ENCODE results near the gene MEGF6.

Gene MEGF6

DNA sequence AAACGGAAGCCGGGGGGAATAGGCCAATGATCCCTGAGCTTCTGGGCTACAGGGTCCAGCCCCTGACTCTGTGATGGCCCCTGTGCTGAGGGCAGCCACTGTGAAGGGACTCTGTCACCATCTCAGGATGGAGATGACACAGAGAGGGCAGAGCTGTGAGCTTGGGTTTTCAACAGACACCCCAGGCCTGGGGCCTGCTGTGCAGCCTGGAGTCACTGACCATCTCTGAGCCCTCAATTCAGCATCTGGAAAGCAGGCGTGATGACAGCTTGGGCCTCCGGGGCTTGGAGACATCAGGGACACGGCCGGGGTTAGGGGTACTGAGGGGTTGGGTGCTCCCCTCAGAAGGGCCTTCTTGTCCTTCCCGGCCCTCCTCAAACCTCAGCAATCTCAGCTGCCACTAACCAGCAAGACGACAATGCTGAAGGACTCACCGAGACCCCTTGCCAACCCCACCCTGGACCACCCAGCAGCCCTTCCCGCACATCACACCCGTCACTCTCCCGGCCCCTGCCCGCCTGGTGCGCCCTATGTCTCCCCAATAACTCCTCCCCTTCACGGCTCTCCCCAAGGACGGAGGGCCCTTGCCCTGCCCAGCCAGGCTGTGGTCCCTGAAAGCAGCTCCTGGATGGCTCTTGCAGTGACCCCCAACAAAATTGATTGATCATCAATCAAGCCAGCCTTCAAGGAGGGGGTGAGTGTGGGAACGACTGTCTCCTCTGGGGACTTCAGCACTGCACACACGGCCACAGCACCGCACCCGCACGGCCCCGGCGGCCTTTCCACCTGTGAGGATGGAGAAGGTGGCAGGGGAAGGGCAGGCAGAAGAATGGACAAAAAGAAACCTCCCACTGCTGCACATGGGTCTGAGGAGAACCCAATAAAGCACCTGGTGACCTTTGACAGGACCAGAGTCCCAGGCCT lies 4.3 kb downstream of the MEGF6 start:
- DNase-seq = no peak

DNA sequence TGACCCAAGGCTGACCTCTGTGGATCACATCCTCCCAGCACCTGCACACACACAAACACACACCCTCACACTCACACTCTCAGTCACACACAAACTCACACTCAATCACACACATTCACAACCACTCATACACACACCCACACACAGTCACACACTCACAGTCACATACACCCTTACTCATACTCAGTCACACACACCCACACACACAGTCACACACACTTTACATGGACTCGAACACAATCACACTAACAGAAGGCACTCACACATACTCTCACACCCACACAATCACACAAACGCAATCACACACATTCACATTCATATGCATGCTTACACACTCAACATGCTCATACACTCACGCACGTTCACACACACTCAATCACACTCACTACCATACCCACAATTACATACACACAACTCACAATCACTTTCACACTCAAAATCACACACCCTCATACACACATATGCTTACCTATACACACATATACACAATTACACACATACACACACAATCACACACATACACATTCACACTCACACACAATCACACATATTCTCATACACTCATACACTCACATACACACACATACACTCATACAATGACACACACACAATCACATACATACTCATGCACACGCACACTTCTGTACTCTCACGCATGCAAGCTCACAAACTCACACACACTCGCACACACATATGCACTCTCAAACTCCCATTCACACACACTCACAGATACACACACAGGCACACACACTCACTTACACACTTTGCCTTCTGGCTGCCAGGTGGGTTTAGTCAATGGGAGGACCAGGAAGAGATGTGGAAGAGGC lies 6.1 kb downstream of the MEGF6 start:
- DNase-seq = no peak

DNA sequence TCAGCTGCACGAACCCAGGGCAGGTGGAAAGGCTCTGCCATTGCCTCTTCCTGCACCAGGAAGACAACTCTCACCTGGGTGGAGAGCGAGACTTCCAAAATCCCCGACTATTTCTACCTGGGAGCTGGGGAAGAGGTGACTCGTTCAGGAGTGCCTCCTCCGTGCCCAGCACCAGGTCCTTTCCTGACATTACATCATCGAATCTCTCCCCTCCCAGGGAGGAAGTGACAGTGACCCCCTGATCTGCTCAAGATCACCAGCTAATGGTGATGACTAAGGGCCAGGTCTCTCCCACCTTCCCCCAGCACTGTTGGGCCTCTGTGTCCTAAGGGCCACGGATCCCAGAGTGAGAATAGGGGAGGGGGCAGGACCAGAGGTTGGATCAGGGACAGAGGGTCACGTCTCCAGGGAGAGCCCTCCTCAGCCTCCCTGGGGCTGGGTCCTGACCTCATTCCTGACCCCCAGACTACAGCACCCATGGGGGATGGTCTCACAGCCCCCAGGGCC lies 6.8 kb downstream of the MEGF6 start:
- no peak for DNase-seq

DNA sequence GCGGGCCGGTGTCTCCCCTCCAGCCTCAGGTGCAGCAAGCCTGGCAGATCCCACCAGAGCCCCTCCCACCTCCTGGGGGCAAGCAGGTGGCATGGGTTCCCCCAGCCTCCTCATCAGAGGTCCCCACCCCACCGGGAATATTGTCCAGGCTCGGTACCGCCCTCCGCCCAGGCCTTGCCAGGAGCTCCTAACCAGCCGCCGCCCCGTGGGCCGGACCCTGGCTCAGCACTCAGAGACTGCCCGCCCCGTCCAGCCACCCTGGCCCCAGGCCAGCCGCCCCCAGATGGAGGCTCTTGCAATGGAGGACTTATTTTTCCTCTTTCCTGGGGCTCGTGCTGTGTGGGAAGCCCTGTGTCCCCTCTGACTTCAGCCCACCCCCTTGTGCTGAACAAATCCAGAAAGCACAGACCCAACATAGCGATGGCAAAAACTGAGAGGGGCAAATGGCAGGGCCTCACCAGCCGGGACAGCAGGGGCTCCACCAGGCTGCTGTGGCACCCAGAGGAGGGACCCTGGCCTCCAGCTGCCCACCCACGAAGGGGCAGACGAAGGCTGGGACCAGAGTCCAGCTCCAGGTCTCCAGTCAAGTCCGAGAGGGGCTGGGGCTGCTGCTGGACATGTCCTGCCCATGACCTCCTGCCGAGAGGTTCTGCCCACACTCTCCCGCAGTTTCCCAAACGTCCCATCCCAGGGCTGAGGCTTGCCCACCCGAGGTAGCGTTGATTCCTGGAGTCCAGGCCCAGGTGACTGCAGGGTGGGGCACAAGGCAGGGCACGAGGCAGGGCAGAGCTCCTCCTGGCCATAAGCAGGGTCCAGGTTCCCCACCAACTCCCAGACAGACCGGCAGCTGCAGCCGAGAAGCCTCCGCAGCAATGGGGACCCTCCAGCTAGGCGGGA lies 7.5 kb downstream of the MEGF6 start:
- DNase-seq = no peak

DNA sequence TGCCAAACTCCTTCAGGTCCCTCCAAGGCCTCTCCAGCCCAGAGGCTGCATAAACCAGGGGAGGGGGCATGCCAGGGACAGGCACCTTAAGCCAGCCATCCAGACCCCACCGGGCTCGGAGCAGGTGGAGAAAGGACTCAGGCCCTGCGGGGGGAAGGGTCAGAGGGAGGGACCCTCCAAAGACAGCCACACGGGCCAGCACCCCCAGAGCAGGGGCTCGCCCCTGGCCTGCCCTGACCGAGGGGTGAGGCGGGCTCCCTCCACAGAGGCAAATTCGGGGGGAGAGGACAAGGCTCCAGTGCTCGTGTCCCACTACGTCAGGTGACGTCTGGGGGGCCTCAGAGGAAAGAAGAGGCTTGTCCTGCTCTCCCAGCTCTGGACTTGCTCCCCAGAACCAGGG lies 8.2 kb downstream of the MEGF6 start:
- DNase-seq = no peak

DNA sequence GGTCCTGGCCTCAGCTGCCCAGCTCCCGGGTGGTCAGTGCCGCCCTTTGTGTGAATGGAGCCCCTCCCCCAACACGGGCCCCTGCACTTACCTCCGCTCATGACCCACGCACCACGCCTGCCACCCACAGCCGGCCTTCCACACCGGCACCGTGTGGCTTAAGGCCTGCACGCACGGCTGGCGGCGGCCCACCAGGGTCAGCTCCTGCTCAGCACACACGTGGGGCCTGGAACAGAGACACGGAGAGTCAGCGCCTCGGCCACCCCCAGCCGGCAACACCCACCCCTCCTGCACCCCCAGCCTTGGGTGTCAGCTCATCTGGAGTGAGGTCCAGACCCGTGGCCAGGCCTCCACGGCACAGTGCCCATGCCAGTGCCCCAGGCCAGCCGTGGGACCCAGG lies 8.9 kb downstream of the MEGF6 start:
- DNase-seq = no peak

DNA sequence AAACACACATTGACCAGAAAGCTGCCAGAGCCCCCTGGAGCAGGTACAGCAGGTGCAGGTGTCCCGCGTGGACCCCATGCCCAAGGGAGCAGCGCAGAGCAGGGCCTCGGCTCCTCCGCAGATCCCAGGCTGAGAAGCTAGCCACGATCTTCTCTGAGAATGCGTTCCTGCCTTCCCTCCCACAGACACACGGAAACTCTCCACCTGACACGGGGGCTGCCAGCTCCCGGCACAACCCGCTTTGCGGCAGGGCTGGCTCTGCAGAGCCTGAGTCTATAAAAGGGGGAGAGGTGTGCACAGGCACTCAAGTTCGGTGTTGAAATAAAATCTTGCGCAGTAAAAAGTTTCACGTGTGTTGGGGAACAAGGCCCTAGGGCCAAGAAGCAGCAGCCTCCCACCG lies 9.6 kb downstream of the MEGF6 start:
- no peak for DNase-seq

DNA sequence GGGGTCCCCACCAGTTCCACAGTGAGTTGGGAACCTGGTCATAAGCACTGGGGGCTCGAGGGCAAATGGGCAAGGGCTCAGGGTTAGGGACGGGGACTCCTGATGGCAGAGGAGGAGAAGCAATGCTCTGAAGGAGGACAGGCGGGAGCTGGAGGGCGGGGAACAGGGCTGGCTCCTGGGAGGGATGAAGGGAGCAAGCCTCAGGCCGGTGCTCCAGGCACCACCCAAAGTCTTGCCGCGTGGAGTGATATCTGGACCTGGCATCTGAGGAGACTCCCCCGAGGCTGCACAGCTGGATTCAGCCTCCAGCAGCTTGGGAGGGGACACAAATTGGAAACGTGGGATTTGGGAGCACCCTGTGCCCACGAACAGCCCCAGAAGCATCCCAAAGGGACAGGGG lies 11.0 kb downstream of the MEGF6 start:
- DNase-seq = no peak

DNA sequence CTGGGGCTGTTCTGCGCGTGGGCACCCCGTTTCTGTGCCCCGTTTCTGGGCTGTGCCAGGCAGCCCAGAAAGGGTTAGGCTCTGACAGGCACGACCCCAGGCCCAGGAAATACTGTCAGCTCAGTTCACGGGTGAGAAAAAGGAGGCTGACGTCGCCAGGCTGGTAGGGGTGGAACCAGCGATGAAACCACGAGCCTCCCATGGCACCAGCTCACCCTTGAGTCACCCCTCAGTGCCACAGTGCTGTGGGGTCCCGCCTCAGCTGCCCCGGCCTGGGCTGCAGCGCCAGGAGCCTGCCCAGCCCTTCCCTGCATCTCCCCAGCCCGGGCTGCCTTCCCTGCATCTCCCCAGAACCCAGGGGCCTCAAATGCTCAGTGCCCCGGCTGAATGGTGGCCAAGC lies 11.5 kb downstream of the MEGF6 start:
- no peak for DNase-seq

DNA sequence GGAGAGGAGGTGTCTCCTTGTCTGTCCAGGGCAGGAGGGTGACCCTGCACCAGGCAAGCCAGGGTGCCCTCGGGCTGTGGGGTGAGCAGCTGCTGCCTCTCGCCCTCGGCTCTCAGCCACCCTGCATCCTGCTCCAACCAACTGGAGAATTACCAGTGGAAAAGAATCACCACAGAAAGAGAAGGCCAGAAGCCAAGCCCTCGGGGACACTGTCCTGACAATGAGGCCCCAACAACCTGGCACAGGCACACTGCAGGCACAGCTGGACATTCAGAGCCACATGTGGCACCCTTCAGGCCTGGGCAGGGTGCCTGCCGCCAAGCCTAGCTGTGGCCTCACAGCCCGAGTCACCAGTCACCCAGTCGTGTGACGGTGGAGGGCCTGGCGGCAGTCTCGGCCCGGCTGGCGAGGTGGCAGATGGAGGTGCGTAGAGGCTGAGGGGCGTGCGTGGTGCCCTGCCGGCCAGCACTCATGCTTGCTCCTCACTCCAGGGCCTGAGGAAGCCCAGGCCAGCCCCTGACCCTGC lies 12.0 kb downstream of the MEGF6 start:
- no peak for DNase-seq

DNA sequence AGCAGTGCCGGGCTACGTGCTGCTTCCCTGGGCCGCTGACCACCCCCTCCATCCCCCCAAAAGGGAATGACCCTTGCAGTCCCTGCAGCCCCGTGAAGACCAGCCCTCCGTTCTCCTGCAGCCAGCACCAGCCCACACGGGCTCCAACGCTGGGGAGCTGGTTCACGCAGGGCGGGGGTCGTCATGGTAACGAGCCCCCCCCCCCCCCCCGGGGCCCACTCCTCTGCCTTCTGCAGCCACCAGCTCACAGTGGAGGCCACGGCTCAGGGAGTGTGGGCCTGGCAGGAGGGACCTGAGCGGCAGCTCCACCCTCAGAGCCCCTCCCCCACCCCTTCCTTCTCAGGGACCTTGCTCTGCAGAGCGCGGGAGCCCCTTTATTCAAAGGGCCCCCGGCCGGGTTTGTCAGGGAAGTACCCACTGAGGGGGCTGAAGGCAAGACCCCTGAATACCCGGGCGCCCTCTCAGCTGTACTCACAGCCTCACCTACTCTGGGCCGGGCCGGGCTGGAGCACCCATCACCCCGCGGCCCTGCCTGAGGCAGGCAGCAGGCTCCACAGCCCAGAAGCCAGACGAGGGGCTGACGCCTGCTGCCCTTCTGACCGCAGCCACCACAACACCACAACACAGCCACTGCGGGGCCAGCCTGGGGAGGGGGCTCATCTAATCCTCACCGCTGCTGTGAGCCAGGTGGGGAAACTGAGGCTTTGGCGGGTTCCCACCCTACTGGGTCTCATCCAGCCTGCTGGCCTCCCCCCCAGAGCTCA lies 12.6 kb downstream of the MEGF6 start:
- DNase-seq = no peak

DNA sequence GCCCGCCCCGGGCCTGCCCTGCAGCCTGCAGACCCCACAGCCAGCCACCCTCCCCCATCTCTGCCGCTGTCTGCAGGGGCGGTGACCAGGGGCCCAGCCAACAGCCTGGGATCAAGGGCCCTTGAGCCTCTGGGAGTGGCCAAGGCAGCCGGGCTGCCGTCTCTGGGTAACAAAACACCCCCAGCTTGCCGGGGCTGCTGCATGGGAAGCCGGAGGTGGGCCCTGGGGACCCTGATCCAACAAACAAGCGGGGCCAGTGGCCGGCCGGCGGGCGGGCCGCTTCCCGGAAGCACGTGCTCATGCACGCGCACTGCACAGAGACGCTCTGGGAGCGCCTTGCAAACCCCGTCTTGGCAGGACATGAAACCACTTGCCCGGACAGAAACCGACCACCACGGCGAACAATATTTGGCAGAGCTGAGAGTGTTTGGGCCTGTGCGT lies 13.2 kb downstream of the MEGF6 start:
- DNase-seq = no peak

DNA sequence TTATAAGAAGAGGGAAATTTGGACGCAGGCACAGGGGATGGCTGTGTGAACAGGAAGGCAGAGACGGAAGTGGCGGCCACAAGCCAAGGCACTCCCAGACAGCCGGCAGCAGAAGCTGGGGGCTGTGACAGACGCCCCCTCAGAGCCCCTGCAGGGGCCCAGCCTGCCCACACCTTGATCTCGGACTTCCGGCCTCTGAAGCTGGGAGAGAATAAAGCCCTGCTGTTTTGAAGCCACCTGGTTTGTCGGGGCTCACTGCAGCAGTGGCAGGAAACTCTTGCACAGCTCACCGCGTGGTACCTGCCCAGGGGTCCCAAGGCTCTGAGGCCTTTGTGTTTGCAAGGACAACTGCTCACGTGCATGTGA lies 13.7 kb downstream of the MEGF6 start:
- DNase-seq = no peak

DNA sequence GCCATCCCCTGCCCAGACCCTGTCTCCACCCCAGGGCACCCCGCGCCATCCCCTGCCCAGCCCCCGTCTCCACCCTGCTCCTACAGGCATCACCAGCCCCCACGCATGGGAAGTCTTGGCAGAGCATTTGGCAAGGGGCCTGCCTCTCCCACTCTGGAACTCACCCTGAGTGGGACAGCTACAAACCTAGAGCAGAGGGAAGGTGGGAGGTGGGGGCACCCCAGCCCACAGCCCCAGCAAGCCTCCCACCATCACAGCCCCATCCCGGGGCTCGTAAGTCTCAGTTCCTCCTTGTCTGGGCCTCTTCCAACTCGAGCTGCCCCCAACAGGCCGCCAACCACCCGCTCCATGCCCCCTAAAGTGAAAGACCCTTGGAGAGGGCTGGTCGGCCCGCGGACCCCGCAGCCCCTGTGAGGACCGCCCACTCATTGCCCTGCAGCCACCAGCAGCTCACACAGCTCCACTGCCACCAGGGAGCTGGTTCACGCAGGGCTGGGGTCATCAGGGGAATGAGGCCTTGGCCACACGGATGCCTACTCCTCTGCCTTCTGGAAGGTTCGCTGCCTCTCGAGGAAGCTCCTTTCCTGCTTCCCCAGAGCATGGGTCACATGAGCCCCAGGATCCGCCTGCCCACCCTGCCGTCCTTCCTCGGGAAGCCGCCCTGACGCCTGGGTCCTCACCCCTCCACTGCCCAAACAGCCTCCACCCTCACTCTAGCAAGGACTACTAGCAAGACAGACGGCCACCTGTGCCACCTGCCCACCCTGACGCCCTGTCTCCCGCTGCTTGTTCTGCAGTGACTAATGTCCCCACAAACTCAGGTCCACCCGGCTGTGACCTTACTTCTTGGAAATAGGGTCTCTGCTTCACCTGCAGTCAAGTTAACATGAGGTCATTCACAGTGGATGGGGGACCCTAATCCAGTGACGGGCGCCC lies 14.4 kb downstream of the MEGF6 start:
- DNase-seq = no peak

DNA sequence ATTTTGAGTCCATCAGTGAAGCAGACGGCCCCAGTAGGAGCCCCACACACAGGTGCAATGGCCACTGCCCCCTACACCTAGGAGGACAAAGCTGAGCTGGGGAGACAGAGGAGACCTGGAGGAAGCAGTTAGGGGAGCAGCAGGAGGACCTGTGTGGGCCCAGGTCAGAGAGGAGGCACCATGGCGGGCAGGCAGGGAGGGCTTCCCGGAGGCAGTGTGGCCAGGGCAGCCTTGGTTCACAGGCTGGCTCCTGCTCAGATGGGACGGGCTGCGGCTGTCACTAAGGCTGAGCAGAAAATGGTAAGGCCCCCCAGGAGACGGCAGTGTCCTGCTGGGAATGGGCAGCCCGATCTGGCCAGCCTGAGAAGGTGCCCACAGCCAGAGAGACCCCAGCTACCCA lies 15.4 kb downstream of the MEGF6 start:
- DNase-seq = no peak

DNA sequence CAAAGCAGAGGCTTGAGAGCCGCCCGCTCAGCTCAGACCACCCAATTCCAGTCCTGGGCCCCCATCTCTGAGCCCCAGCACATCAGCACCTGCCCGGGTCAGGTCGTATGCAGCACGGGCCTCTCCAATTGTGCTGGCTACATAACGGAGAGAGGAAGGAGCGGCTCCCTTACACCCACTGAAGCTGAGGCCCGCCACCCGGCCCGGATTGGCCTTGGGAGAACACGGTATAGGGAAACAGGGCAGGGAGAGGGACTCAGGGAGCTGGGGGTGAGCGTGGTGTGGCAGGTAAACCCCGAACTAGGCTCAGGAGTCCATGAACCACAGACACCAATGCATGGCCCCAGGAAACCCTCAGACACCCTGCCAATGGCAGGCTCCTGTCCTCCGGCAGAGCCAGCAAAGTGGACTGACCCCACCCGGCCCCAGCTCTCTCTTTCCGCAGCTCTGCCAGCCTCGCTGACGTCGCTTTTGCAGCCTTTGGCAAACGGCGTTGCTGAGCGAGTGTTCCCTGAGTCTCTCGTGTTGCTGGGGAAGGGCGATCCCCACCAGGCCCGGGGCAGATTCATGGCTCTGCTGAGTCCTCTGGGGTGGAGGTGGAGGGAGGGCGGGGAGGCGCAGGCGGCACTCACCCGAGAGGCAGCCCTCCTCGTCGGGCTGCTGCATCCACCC lies 16.5 kb downstream of the MEGF6 start:
- no peak for DNase-seq

DNA sequence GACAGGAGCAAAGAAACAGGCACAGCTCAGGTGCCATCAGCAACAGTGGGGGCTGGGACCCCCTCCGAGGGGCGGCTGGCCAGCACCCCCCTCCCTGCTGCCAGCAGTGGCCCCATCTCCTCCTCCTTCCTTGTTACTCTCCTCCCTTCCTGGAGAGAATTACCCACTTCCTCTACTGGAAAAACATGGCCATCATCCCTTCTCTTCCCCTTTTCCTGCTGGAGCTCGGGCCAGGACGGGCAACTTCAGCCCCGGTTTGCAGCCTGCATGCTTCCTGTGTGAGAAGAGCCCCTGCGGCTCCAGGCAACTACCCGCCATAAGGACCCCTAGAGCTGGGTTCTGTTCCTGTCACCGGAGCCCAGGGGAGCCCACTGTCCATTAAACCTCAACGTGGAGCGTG lies 17.6 kb downstream of the MEGF6 start:
- DNase-seq = no peak

DNA sequence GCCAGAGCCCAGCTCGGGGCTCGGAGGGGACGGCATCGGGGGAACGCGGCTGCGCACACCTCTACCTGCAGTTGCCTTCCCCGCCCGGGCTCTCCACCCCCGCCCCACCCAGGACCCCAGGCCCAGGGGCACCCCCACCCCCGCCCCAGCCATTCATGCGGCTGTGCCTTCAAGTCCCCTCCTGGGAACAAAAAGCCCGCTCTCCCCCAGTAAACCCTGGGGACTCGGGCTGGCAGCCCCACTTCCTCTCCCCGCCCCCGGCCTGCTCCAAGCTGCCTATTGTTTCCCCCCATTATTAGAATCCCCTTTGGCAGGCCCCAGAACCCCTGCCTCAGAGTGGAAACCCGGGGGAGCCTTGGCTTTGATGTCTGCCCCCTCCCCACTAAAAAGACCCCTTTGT lies 18.0 kb downstream of the MEGF6 start:
- DNase-seq = no peak

DNA sequence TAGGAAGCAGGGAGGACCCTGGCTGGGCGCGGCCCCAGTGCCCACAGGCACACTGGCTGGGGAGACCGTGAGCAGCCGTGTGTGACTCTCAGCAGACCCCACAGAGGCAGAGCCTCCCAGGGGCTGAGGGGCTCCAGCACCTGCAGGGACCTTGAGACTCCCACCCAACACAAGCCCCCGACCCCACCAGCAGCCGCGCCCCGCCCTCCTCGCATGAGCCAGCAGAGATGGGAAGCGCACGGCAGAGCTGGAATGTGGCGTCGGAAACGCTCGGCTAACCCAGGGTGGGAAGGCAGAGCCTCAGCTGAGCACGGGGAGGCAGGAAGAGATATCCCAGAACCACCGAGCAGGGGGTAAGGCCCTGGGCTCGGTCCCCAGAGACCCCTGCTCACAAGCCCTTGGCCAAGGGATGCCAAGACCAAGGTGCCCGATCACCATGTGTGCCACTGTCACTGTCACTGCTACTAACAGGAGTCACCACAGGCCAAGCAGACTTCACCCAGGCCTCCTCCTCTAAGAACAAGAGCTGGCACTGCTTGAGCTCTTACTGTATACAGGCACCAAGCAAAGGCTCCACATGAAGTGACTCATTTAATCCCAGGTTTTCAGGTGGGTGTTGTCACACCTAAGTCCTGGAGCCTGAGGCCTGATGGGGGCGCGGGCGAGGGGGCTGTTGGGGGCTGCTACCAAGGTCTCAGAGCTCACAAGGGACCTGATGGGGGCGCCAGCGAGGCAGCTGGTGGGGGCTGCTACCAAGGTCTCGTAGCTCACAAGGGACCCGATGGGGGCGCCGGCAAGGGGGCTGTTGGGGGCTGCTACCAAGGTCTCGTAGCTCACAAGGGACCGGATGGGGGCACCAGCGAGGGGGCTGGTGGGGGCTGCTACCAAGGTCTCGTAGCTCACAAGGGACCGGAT lies 20.1 kb downstream of the MEGF6 start:
- no peak for DNase-seq
